ENCODE data around the gene ATP11C.

DNA sequence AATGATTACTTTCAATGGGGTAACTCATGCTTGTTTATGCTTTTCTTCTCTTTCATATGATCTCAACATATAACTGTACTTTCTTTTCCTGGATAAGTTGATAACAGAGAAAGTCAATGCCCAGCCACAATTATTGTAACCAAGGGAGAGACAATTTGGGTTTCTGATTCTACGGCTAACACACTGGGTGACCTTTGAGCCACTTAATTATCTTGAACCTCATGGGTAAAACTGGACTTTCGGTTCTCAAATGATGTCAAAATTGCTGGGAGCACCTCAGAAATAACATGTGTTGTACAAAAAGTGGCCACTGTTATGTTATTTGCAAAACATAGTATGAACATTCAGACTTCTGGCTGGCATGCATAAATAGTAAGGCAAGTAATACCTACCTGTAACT lies 145.3 kb downstream of the ATP11C start:
- no peak for TF ChIP-seq CTCF (optimal IDR thresholded peaks at IDR 0.05 in 1 of 3, IDR thresholded peaks at IDR 0.05 in 1 of 3, conservative IDR thresholded peaks at IDR 0.05 in 1 of 3; ENCODE audit: extremely low read depth in 1 of 3, insufficient read depth in 2 of 3, low read length in 3 of 3)
- no peak for TF ChIP-seq EZH2 (IDR thresholded peaks at IDR 0.05; ENCODE audit: low read length)

Data from keratinocyte (primary cell).